HG02981 (cell line): ENCODE results near the gene UBE3B.
"Not testable (repeated sequence)": the region's sequence is repeated elsewhere in the genome, so short reads cannot be mapped to it uniquely, and the experiment has no call there.

Experiments used
- ATAC-seq: cut with Tn5 transposase; IDR thresholded peaks from one replicate; pipeline ENCODE4 v1.9.1; 2021; ENCODE audit warnings: mild to moderate bottlenecking, moderate library complexity; ENCODE audit not compliant: unreplicated experiment

Gene UBE3B

GRCh38 chr12:109473006-109473405 lies 4.4 kb upstream of the UBE3B start:
- ATAC-seq = no peak

DNA sequence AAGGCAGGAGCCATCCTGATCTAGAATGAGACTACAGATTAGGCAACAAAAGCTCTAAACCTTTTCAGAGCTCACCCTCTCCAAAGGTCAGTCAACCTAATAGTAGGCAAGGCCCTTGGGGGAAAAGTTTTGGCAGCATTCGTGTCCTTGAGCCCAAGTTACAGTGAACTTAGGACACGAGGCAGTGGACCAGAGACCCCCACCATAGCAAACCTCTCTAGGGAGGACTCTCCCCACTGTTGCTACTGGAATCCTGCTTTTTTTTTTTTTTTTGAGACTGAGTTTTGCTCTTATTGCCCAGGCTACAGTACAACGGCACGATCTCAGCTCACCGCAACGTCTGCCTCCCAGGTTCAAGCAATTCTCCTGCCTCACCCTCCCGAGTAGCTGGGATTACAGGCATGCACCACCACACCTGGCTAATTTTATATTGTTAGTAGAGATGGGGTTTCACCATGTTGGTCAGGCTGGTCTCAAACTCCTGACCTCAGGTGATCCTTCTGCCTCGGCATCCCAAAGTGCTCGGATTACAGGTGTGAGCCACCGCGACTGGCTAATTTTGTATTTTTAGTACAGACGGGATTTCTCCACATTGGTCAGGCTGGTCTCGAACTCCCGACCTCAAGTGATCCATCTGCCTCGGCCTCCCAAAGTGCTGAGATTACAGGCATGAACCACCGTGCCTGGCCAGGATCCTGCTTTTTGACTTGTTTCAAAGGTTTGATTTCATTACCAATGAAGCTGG lies 3.7 kb upstream of the UBE3B start:
- not testable (repeated sequence) for ATAC-seq

DNA sequence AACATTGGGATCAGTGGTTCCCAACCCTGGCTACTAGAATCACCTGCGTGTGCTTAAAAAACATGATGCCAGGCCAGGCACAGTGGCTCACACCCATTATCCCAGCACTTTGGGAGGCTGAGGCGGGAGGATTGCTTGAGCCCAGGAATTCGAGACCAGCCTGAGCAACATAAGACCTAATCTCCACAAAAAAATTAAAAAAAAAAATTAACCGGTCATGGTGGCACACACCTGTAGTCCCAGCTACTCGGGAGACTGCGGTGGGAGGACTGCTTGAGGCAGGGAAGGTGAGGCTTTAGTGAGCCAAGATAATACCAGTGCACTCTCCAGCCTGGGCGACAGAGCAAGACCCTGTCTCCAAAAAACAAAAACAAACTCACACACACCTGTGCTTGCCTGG lies 2.3 kb upstream of the UBE3B start:
- no peak for ATAC-seq

DNA sequence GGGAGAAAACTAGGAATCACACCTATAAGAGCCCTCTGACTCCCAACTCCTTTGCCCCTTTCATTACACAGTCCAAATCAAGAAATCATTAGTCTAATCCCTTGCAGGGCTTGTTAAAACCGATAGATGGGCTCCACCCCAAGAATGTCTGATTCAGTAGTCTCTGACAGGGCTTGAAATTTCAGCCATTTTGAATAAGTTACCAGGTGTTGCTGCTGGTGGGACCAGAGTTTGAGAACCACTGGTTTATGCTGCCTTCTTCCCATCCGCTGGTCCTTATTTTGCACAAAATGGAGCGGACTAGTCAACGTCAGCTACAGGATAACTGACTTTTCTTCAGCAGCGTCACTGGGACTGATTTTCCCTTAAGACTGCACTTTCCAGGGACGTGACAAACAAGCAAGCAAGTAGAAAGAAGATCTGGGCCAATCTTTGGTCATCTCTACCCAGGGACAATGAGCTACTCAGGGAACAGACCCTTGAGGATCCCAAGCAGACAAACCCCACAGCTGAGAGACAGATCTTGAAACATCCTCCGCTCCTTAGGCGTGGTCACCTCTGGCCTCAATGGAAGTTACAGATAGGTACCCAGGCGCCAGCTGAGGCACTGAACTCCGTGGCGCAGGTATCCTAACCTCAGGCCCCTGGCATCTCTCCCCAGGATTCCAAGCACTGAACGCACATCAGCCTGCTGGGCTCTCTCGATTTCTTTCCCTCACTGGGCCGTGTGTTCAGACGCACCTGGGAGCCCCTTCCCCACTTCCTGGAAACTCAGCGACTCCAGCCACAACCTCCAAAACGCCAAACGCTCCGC lies 1.2 kb upstream of the UBE3B start:
- no peak for ATAC-seq

DNA sequence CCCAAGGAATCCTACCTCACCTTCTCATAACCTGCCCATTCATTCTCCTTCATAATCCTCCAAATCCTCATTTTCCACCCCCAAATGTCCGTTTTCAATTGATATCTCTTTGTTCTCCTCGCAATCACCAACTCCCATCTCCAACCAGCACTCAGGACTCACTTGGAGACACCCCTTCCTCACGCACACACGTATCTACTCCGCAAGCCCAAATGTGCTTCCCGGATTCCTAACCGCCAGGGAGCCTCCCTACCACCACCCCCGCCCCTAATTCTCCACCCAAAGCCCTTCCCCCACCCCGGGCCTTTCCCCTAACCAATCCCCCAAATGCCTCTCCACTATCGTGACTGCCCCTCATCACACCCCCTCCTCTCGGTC lies 638 bp upstream of the UBE3B start:
- ATAC-seq = no peak

DNA sequence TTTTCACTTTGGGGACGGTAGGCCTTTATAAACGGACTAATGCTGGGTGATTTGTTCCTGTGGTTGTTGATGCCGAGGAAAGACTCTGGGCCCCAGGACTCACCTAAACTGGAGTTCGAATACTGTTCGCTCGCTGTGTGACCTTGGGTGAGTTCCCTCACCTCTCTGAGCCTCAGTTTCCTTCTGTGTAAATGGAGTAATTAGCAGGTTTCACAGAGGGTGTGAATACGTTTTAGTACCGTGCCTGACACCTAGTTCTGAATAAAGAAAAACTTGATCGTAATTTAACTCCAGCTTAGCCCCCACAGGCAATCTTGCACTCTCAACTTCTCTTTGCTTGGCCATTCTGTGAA lies 505 bp downstream of the UBE3B start:
- ATAC-seq = no peak

- ATAC-seq = no peak
Measured at GRCh38 chr12:109479761-109480160, 2.3 kb downstream of the UBE3B start.

DNA sequence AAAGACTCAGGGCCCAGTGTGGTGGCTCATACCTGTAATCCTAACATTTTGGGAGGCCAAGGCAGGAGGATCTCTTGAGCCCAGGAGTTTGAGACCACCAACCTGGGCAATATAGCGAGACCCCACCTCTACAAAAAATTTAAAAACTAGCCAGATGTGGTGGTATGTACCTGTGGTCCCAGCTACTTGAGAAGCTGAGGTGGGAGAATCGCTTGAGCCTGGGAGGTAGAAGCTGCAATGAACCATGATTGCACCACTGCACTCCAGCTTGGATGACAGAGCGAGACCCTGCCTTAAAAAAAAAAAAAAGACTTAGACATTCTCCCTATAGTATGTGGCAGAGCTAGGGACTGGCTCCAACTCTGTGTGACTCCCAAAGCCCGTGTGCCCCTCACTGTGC lies 2.9 kb downstream of the UBE3B start:
- ATAC-seq = no peak

GRCh38 chr12:109481863-109482262 lies 4.4 kb downstream of the UBE3B start:
- ATAC-seq = no peak

GRCh38 chr12:109482491-109482890 lies 5.1 kb downstream of the UBE3B start:
- no peak for ATAC-seq

DNA sequence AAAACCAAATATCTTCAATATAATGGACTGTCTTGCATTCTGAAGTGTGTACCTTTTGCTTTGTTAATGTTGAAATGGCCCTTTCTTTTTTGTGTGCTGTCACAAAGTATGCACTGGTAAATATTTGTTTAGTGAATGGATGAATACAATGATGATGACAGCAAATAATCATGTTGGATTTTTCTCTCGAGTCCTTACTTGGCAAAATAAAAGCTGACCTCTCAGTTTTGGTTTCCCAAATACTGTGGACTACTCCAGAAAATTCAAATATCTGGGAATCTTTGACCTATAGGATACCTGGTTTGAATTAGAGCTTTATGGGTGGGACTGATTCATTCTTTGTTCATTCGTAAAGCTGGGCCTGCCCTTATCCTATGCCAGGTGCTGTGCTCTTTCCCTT lies 5.5 kb downstream of the UBE3B start:
- ATAC-seq = no peak

GRCh38 chr12:109483346-109483745 lies 5.9 kb downstream of the UBE3B start:
- no peak for ATAC-seq

DNA sequence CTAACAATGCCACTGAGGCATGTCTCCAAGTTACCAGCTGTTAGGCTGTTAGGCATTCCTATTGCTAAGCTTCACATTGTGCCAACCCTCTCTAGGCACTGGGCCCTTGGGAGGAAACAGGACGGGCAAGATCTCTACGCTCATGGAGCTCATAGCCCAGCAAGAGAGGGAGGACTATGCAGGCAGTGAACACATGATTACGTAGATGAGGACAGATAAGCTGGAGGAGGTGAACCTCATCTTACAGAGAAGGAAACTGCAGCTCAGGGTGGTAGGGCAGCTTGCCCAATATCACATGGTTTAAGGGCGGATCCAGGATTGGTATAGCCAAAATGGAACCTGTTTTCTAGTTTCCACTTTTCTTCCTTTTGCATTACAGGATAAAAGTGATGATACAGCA lies 7.8 kb downstream of the UBE3B start:
- no peak for ATAC-seq

GRCh38 chr12:109487181-109488050 lies 10.0 kb downstream of the UBE3B start:
- ATAC-seq = no peak

DNA sequence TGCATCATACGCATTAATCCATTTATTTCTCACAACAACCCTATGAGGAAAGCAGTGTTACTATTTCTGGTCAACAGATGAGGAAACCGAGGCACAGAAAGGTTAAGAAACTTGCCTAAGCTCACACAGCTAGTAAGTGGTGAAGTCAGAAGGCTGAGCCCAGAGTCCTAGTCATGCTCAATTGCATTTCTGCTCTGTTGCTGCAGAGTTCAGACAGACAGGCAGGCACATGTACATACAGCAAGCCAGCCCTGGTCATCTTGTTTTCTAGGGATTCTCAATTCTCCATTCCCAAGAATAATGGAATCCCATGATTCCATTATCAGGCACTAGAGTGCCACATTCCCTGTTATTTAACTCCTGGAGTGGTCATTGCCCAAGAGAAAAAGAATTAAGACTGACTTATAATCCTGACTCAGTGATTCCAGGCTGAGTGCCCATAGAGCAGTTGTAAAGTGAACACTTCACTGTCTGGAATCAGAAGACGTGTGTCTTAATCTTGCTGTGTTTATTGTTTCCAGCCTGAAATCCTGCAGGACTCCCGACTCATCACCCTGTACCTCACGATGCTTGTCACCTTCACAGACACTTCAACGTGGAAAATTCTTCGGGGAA lies 10.7 kb downstream of the UBE3B start:
- ATAC-seq = no peak

- no peak for ATAC-seq
Measured at GRCh38 chr12:109489016-109489954, 11.9 kb downstream of the UBE3B start.

GRCh38 chr12:109489955-109490565 lies 12.6 kb downstream of the UBE3B start:
- no peak for ATAC-seq

GRCh38 chr12:109491671-109492070 lies 14.2 kb downstream of the UBE3B start:
- ATAC-seq = no peak

DNA sequence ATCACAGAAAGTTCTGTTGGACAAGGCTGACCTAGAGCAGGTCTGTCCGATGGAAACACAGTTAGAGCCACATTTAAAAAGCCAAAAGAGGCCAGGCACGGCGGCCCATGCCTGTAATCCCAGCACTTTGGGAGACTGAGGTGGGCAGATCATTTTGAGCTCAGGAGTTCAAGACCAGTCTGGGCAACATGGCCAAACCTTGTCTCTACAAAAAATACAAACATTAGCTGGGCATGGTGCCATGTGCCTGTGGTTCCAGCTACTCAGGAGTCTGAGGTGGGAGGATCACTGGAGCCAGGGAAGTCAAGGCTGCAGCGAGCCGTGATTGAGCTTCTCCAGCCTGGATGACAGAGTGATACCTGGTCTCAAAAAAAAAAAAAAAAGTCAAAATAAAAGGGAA lies 14.9 kb downstream of the UBE3B start:
- no peak for ATAC-seq

DNA sequence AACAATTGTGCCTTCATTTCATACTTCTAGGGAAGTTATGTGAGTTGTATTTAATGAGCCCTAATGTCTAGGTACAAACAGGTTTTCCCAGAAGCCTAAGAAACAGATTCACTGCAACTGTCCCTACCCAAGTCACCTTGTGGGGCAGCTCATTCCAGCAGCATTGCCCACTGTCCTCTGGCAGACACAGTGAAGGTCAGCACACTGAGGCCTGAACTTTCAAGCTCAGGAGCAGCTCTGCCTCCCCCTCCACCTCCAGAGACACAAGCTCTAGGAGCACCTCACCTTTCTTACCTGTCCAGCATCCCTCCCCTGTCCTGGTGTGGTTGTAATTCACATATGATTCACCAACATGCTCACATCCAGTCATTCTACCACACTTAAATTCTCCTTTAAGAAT lies 15.7 kb downstream of the UBE3B start:
- ATAC-seq = no peak
